Ectodermal cell (in vitro differentiated cells): ENCODE data around the gene TMED10.
A peak's percentile ranks its signal among the peaks of the same experiment; 100 is the strongest.
"Not testable (repeated sequence)": the region's sequence is repeated elsewhere in the genome, so short reads cannot be mapped to it uniquely, and the experiment has no call there.

ENCODE experiments used
- H3K27ac ChIP-seq: 2 replicates; pipeline ENCODE4 v1.7.0; 2013; ENCODE audit warnings: mild to moderate bottlenecking, low read depth, low read length; ENCODE audit not compliant: insufficient read depth, poor library complexity, severe bottlenecking
- H3K27me3 ChIP-seq: 2 replicates; pipeline ENCODE4 v1.7.0; 2013; ENCODE audit warnings: mild to moderate bottlenecking, low read length; ENCODE audit not compliant: insufficient read depth, control insufficient read depth, poor library complexity, severe bottlenecking
- H3K36me3 ChIP-seq: one replicate; pipeline ENCODE4 v1.7.0; 2013; ENCODE audit warnings: low read length; ENCODE audit not compliant: control insufficient read depth, insufficient read depth
- H3K4me1 ChIP-seq: one replicate; pipeline ENCODE4 v1.7.0; 2013; ENCODE audit warnings: low read length; ENCODE audit not compliant: control insufficient read depth, insufficient read depth
- H3K4me3 ChIP-seq: 2 replicates; pipeline ENCODE4 v1.7.0; 2013; ENCODE audit warnings: low read depth, low read length, control low read depth; ENCODE audit not compliant: insufficient read depth
- H3K9me3 ChIP-seq: 2 replicates; pipeline ENCODE4 v1.7.0; 2013; ENCODE audit warnings: mild to moderate bottlenecking, low read length, moderate library complexity; ENCODE audit not compliant: control insufficient read depth
- WGBS, 2 experiments: methylation state at CpG; one replicate each; pipeline ENCODE4 v1.1.7; 2013; ENCODE audit warnings: missing lambda C conversion rate in 2 of 2; 5-methylcytosine and 5-hydroxymethylcytosine counted together

TMED10 gene

DNA sequence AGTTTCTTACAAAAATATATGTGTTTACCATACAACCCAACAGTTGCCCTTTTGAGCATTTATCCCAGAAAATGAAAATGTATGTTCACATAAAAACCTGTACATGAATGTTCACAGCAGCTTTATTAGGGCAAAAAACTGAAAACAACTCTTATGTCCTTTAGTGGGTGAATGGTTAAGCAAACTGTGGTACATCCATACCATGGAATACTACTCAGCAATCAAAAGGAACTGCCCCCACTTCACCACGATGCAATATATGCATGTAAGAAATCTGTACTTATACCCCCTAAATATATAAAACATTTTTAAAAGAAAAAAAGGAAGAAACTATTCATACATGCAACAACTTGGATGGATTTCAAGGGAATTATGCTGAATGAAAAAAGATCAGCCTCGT is 42.8 kb downstream of the TMED10 start:
- Histone ChIP-seq H3K4me3 (no peak overlapping the region), H3K36me3 (peaks cover 22% of the 10 kb centered on the region), H3K4me1 (no peaks in the 10 kb centered on the region), H3K27me3 (no peaks in the 10 kb centered on the region), H3K9me3 (no peaks in the 10 kb centered on the region), H3K27ac (no peak overlapping the region)
- WGBS, 2 experiments: 100% methylated on average over 1 of the region's 2 CpGs; no CpG with 5 or more reads in 1 of the 2 experiments

DNA sequence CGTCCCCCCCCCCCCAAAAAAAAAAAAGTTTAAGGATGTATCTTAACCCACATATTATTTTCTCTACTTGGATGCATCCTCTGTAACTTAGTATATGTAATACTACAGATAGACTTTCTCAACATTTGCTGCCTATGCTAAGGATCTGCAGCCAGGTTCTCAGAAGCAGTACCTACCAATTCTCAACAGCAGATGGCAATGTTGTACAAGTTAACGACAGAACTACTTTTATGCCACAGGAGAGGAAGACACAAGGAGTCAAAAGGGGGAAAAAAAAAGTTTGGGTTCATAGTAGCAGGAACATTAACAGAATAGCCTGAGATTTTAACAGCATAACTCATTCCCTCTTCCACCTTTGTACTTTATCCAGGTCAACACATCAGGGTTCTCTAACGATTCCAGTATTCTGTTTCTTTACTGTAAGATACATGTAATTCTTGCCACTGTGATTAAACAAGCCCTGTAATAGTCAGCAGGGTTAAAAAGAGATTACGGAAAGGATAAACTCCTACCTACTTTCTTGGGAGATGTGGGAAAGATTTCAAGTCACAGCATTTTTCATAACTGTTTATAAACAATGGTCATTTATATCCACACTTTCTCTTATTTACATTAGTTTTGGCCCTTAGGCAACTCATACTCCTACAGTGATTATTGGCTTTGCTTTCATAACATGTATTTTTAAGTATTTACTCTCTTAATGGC is 43.9 kb downstream of the TMED10 start:
- H3K27ac ChIP-seq: no peak overlapping the region
- no peaks in the 10 kb centered on the region for H3K27me3 ChIP-seq
- WGBS, 2 experiments: 50 to 62% methylated on average over 2 to 4 of the region's 4 CpGs
- H3K9me3 ChIP-seq: no peaks in the 10 kb centered on the region
- no peak overlapping the region for H3K4me3 ChIP-seq
- no peaks in the 10 kb centered on the region for H3K4me1 ChIP-seq
- peaks cover 22% of the 10 kb centered on the region for H3K36me3 ChIP-seq

GRCh38 chr14:75128596-75128990 is 47.8 kb downstream of the TMED10 start:
- Histone ChIP-seq H3K9me3 (no peaks in the 10 kb centered on the region), H3K27ac (no peak overlapping the region), H3K4me3 (no peak overlapping the region), H3K27me3 (no peaks in the 10 kb centered on the region), H3K4me1 (no peaks in the 10 kb centered on the region), H3K36me3 (peaks cover 5% of the 10 kb centered on the region)
- WGBS, 2 experiments: 96 to 98% methylated on average over 5 of the region's 5 CpGs

GRCh38 chr14:75127903-75128595 is 48.4 kb downstream of the TMED10 start:
- Histone ChIP-seq H3K9me3 (no peaks in the 10 kb centered on the region), H3K4me1 (no peaks in the 10 kb centered on the region), H3K27me3 (no peaks in the 10 kb centered on the region), H3K27ac (no peak overlapping the region), H3K36me3 (no peaks in the 10 kb centered on the region), H3K4me3 (peak overlapping the region; percentile 76)
- 91 to 94% methylated on average over 9 of the region's 10 CpGs for WGBS, 2 experiments

DNA sequence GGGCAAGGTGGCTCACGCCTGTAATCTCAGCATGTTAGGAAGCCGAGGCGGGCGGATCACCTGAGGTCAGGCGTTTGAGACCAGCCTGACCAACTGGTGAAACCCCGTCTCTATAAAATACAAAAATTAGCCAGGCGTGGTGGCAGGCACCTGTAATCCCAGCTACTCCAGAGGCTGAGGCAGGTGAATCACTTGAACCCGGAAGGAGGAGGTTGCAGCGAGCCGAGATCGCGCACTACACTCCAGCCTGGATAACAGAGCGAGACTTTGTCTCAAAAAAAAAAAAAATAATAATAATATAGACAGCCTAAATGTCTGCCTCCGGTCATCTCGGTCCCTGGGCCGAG is 49.0 kb downstream of the TMED10 start:
- not testable (repeated sequence) for H3K9me3 ChIP-seq, H3K27ac ChIP-seq, H3K27me3 ChIP-seq, H3K36me3 ChIP-seq, H3K4me1 ChIP-seq
- peak overlapping the region; percentile 76 for H3K4me3 ChIP-seq
- 71 to 77% methylated on average over 15 to 16 of the region's 16 CpGs for WGBS, 2 experiments

DNA sequence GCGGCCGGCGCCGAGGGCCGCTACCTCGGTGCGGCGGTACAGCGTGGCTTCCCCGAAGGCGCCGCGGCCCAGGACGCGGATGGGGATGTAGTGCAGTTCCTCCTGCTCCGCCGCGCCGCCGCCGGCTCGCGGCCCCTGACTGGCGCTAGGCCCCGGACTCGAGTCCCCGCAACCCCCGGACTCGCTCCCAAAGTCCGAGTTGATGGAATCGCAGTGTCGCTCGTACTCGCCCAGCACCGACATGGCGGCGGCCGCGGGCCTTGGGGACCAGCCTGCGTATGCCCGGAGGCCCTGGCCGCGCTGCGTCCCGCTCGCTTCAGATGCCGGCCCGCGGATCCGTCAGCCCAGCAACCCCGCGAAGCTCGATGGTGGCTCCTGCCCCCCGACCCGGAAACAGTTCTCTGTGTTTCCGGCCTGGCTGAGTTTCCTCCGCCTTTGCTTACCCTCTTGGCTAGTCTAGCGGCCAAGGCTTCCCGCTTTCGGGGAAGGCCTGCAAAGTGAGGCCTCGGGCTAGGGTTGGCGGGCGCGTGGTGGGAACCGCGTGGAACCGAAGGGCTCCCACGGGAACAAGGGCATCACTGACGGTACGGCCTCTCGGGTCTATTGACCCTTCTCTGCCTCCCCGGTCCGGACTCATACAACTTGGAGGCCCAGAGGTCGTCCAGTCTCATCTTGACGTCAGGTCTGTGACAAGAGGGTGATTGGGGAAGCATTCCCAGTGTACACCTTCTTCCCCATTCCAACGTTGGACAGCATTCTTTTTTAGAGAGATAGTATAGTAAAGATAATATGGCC is 49.5 kb downstream of the TMED10 start, which contains the start of gene NEK9:
TSS of gene NEK9 (minus strand) at position 370 of the 795 bp plus-strand sequence. CDS start at position 243, 127 bp downstream.
- Histone ChIP-seq H3K4me3 (peak within 1 kb of the TSS; percentile 76), H3K9me3 (no peaks in the 10 kb centered on the region), H3K36me3 (no peaks in the 10 kb centered on the region), H3K27ac (peak within 1 kb of the TSS; percentile 77), H3K4me1 (no peaks in the 10 kb centered on the region), H3K27me3 (no peaks in the 10 kb centered on the region)
- 3% methylated on average over 76 of the region's 76 CpGs for WGBS, 2 experiments

GRCh38 chr14:75126121-75126544 is 50.3 kb downstream of the TMED10 start:
- 2 to 9% methylated on average over 4 to 5 of the region's 6 CpGs for WGBS, 2 experiments
- Histone ChIP-seq H3K4me3 (peak overlapping the region; percentile 76), H3K9me3 (no peaks in the 10 kb centered on the region), H3K36me3 (no peaks in the 10 kb centered on the region), H3K27ac (no peak overlapping the region), H3K27me3 (no peaks in the 10 kb centered on the region), H3K4me1 (no peaks in the 10 kb centered on the region)

- peak overlapping the region; percentile 76 for H3K4me3 ChIP-seq
- no peaks in the 10 kb centered on the region for H3K4me1 ChIP-seq
- no peaks in the 10 kb centered on the region for H3K9me3 ChIP-seq
- H3K27me3 ChIP-seq: no peaks in the 10 kb centered on the region
- WGBS, 2 experiments: 85 to 90% methylated on average over 5 of the region's 5 CpGs
- H3K36me3 ChIP-seq: no peaks in the 10 kb centered on the region
- no peak overlapping the region for H3K27ac ChIP-seq
Observed at GRCh38 chr14:75125617-75126016, 50.8 kb downstream of the TMED10 start.

DNA sequence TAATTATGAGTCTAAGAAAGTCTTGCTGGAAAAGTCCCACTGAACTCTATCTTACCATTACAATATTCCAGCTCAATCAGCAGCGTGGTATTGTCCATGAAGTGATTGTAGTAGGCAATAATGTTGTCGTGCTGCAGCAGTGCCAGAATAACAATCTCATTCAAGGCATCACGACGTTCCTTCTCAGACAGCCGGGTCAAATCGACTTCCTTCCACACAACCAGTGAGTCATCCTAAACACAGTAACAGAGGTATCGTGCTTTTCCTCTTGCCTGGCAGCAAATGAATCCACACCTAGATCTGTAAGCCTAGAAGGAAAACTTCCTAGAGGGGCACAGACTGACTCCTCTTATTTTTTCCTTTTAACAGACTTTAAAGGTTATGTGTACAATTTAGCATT is 52.4 kb downstream of the TMED10 start:
- H3K27ac ChIP-seq: no peak overlapping the region
- H3K27me3 ChIP-seq: no peaks in the 10 kb centered on the region
- no peak overlapping the region for H3K4me3 ChIP-seq
- no peaks in the 10 kb centered on the region for H3K9me3 ChIP-seq
- H3K4me1 ChIP-seq: no peaks in the 10 kb centered on the region
- 85 to 91% methylated on average over 7 of the region's 7 CpGs for WGBS, 2 experiments
- no peaks in the 10 kb centered on the region for H3K36me3 ChIP-seq

- peaks cover 18% of the 10 kb centered on the region for H3K36me3 ChIP-seq
- H3K4me3 ChIP-seq: no peak overlapping the region
- no peak overlapping the region for H3K27ac ChIP-seq
- WGBS, 2 experiments: 91 to 94% methylated on average over 7 of the region's 7 CpGs
- no peaks in the 10 kb centered on the region for H3K9me3 ChIP-seq
- no peaks in the 10 kb centered on the region for H3K4me1 ChIP-seq
- H3K27me3 ChIP-seq: no peaks in the 10 kb centered on the region
Observed at GRCh38 chr14:75121552-75121951, 54.9 kb downstream of the TMED10 start.
